ENCODE measurements around the gene LAMA5.

LAMA5 gene

GRCh38 chr20:62313021-62313420 is 54.1 kb downstream of the LAMA5 start:
- no peak for DNase-seq

- DNase-seq: no peak
Observed at GRCh38 chr20:62312662-62312977, 54.5 kb downstream of the LAMA5 start.

- DNase-seq: no peak
Observed at GRCh38 chr20:62311832-62312661, 55.1 kb downstream of the LAMA5 start.

GRCh38 chr20:62311150-62311549 is 56.0 kb downstream of the LAMA5 start:
- no peak for DNase-seq

GRCh38 chr20:62310757-62311121 is 56.4 kb downstream of the LAMA5 start:
- no peak for DNase-seq

- no peak for DNase-seq
Observed at GRCh38 chr20:62309947-62310756, 57.0 kb downstream of the LAMA5 start.

GRCh38 chr20:62309198-62309944 is 57.7 kb downstream of the LAMA5 start:
- DNase-seq: no peak

- DNase-seq: no peak
Observed at GRCh38 chr20:62308102-62308822, 58.9 kb downstream of the LAMA5 start.

- DNase-seq: no peak
Observed at GRCh38 chr20:62307226-62308101, 59.6 kb downstream of the LAMA5 start.

GRCh38 chr20:62306414-62307187 is 60.5 kb downstream of the LAMA5 start:
- no peak for DNase-seq

GRCh38 chr20:62305765-62306413 is 61.2 kb downstream of the LAMA5 start:
- DNase-seq: no peak

- no peak for DNase-seq
Observed at GRCh38 chr20:62305149-62305764, 61.9 kb downstream of the LAMA5 start.

- DNase-seq: no peak
Observed at GRCh38 chr20:62304331-62305148, 62.6 kb downstream of the LAMA5 start.

- no peak for DNase-seq
Observed at GRCh38 chr20:62303340-62304226, 63.5 kb downstream of the LAMA5 start.

- no peak for DNase-seq
Observed at GRCh38 chr20:62303062-62303339, 64.1 kb downstream of the LAMA5 start.

- DNase-seq: peak; percentile 97
Observed at GRCh38 chr20:62302341-62303061, 64.6 kb downstream of the LAMA5 start, which contains the start of gene ADRM1. ADRM1 (plus strand) TSS chr20:62302997; CDS start chr20:62303569, 572 bp downstream.

- peak; percentile 94 for DNase-seq
Observed at GRCh38 chr20:62301773-62302340, 65.3 kb downstream of the LAMA5 start.
